Prostate gland (tissue), 2 donors: ENCODE results near the gene SLC25A47. TPM values are rescaled to one million over a fixed set of nuclear protein-coding genes. Genes with fewer than 3 reads are reported as not detected.

Source experiments
- DNase-seq: peaks from one replicate; pipeline ENCODE4 v3.0.0-alpha.2; 2019; ENCODE audit warnings: low spot score
- H3K27ac ChIP-seq, 2 donors: fragments of 200-600 bp; sonication (generic); 2 replicates each; pipeline ENCODE4 v1.5.1; 2017 to 2019
- H3K27me3 ChIP-seq: fragments of 200-600 bp; sonication (generic); replicated peaks from 2 replicates; pipeline ENCODE4 v1.5.1; 2019; ENCODE audit not compliant: insufficient read depth
- H3K36me3 ChIP-seq, 2 donors: fragments of 200-600 bp; sonication (generic); 1 replicate in 1 of 2; 2 replicates in 1 of 2; pipeline versions ENCODE4 v1.5.1 to v1.8.1; 2017 to 2019
- H3K4me1 ChIP-seq: fragments of 200-600 bp; sonication (generic); replicated peaks from 2 replicates; pipeline ENCODE4 v1.5.1; 2019
- H3K4me3 ChIP-seq, 2 donors: fragments of 200-600 bp; sonication (generic); 2 replicates each; pipeline ENCODE4 v1.5.1; 2017 to 2019
- H3K9me3 ChIP-seq: fragments of 200-600 bp; sonication (generic); 2 replicates; pipeline ENCODE4 v1.5.1; 2017
- CTCF ChIP-seq, 4 experiments: fragments of 200-600 bp in 2 of 4; fragments of 450-650 bp in 2 of 4; sonication (generic) in 2 of 4; IDR thresholded peaks; 1 replicate in 3 of 4; 2 replicates in 1 of 4; pipeline ENCODE4 v1.5.1; 2016 to 2019; ENCODE audit warnings: antibody characterized with exemption in 4 of 4, mild to moderate bottlenecking in 2 of 4, moderate library complexity in 2 of 4
- POLR2A ChIP-seq: fragments of 450-650 bp; IDR thresholded peaks from one replicate; pipeline ENCODE4 v1.6.1; 2016; ENCODE audit warnings: antibody characterized with exemption, mild to moderate bottlenecking
- POLR2AphosphoS5 ChIP-seq: sonication (generic); formaldehyde crosslinking; IDR thresholded peaks from one replicate; pipeline ENCODE4 v1.6.1; 2017; ENCODE audit warnings: antibody characterized with exemption
- WGBS: methylation state at CpG from one replicate; pipeline ENCODE4 v1.1.5; 2018; 5-methylcytosine and 5-hydroxymethylcytosine counted together
- intact Hi-C: fragments of 100-400 bp; cut with DNase I; formaldehyde crosslinking; loops from one replicate; pipeline ENCODE4 v1.14.2; 2022
- total RNA-seq, 2 donors: library from RNA; depleted of rRNA; stranded (reverse); fragments of >200 nt; gene quantifications; one replicate each; pipeline ENCODE4 v1.1.0, GENCODE V29; 2016

Gene SLC25A47
- total RNA-seq, 2 donors from 2014 or later: 0.51 TPM; not detected in 1

GRCh38 chr14:100291305-100292075 is 31.6 kb upstream of the SLC25A47 start:
- WGBS: 92% methylated on average over 13 of the region's 13 CpGs
- DNase-seq: no peak
- H3K27ac ChIP-seq: no peak overlapping the region
- H3K27me3 ChIP-seq: no peaks in the 10 kb centered on the region
- no peaks in the 10 kb centered on the region for H3K9me3 ChIP-seq
- no peaks in the 10 kb centered on the region for H3K4me1 ChIP-seq
- peaks cover 0 to 4% of the 10 kb centered on the region in 2 donors for H3K36me3 ChIP-seq
- intact Hi-C loops: no loop called here
- no peak overlapping the region for H3K4me3 ChIP-seq
- TF ChIP-seq POLR2AphosphoS5: no peak
- TF ChIP-seq CTCF (IDR thresholded peaks at IDR 0.05): no peak
- TF ChIP-seq POLR2A: no peak

- no peaks in the 10 kb centered on the region for H3K27me3 ChIP-seq
- H3K36me3 ChIP-seq: peaks cover 0 to 4% of the 10 kb centered on the region in 2 donors
- no peak overlapping the region for H3K27ac ChIP-seq
- WGBS: 96% methylated on average over 53 of the region's 61 CpGs
- H3K4me1 ChIP-seq: peaks cover 6% of the 10 kb centered on the region
- no peak for TF ChIP-seq POLR2AphosphoS5
- no peak for TF ChIP-seq CTCF (IDR thresholded peaks at IDR 0.05)
- no peak for TF ChIP-seq POLR2A
- intact Hi-C loops: no loop called here
- DNase-seq: no peak
- H3K9me3 ChIP-seq: no peaks in the 10 kb centered on the region
- H3K4me3 ChIP-seq: no peak overlapping the region
These were observed 30.8 kb upstream of the SLC25A47 start for GRCh38 chr14:100292301-100292775.

GRCh38 chr14:100292776-100293461 is 30.2 kb upstream of the SLC25A47 start:
- no peaks in the 10 kb centered on the region for H3K27me3 ChIP-seq
- intact Hi-C loops: no loop called here
- no peak overlapping the region for H3K27ac ChIP-seq
- H3K9me3 ChIP-seq: no peaks in the 10 kb centered on the region
- H3K4me3 ChIP-seq: no peak overlapping the region
- 93% methylated on average over 21 of the region's 42 CpGs for WGBS
- TF ChIP-seq CTCF (IDR thresholded peaks at IDR 0.05): no peak
- TF ChIP-seq POLR2AphosphoS5: no peak
- no peak for TF ChIP-seq POLR2A
- peaks cover 12% of the 10 kb centered on the region for H3K4me1 ChIP-seq
- H3K36me3 ChIP-seq: peaks cover 0 to 4% of the 10 kb centered on the region in 2 donors
- no peak for DNase-seq

- Histone ChIP-seq H3K4me3 (no peak overlapping the region), H3K36me3 (peaks cover 0 to 4% of the 10 kb centered on the region in 2 donors), H3K9me3 (no peaks in the 10 kb centered on the region), H3K27me3 (no peaks in the 10 kb centered on the region), H3K4me1 (peaks cover 12% of the 10 kb centered on the region), H3K27ac (no peak overlapping the region)
- TF ChIP-seq POLR2AphosphoS5 (no peak), POLR2A (no peak), CTCF (IDR thresholded peaks at IDR 0.05) (no peak)
- DNase-seq: no peak
- WGBS: 85% methylated on average over 14 of the region's 14 CpGs
- intact Hi-C loops: no loop called here
These were observed 29.5 kb upstream of the SLC25A47 start for GRCh38 chr14:100293497-100294212.
